ENCODE measurements around the gene KCNQ1OT1.

KCNQ1OT1 gene

GRCh38 chr11:2656859-2657258 is 42.9 kb downstream of the KCNQ1OT1 start:
- ChIA-PET CTCF (no interaction called here), POLR2A (no interaction called here)
- TF ChIP-seq CTCF (IDR thresholded peaks at IDR 0.05; ENCODE audit: control extremely low read depth, extremely low read depth, low read depth, missing control alignments), result no peak
- DNase-seq (ENCODE audit: extremely low spot score), result no peak

GRCh38 chr11:2655834-2656622 is 43.8 kb downstream of the KCNQ1OT1 start:
- no peak for DNase-seq (ENCODE audit: extremely low spot score)
- ChIA-PET CTCF (no interaction called here), POLR2A (no interaction called here)
- no peak for TF ChIP-seq CTCF (IDR thresholded peaks at IDR 0.05; ENCODE audit: control extremely low read depth, extremely low read depth, low read depth, missing control alignments)

- ChIA-PET POLR2A (no interaction called here), CTCF (no interaction called here)
- no peak for DNase-seq (ENCODE audit: extremely low spot score)
- no peak for TF ChIP-seq CTCF (IDR thresholded peaks at IDR 0.05; ENCODE audit: control extremely low read depth, extremely low read depth, low read depth, missing control alignments)
Measured at GRCh38 chr11:2655016-2655719, 44.6 kb downstream of the KCNQ1OT1 start.

GRCh38 chr11:2653930-2654739 is 45.7 kb downstream of the KCNQ1OT1 start:
- DNase-seq (ENCODE audit: extremely low spot score), result no peak
- no peak for TF ChIP-seq CTCF (IDR thresholded peaks at IDR 0.05; ENCODE audit: control extremely low read depth, extremely low read depth, low read depth, missing control alignments)
- CTCF ChIA-PET, result no interaction called here
- POLR2A ChIA-PET, result no interaction called here

- POLR2A ChIA-PET, result no interaction called here
- CTCF ChIA-PET, result no interaction called here
- no peak for TF ChIP-seq CTCF (IDR thresholded peaks at IDR 0.05; ENCODE audit: control extremely low read depth, extremely low read depth, low read depth, missing control alignments)
- no peak for DNase-seq (ENCODE audit: extremely low spot score)
Measured at GRCh38 chr11:2653198-2653551, 46.6 kb downstream of the KCNQ1OT1 start.

GRCh38 chr11:2652333-2653197 is 47.2 kb downstream of the KCNQ1OT1 start:
- no peak for DNase-seq (ENCODE audit: extremely low spot score)
- no peak for TF ChIP-seq CTCF (IDR thresholded peaks at IDR 0.05; ENCODE audit: control extremely low read depth, extremely low read depth, low read depth, missing control alignments)
- ChIA-PET POLR2A (no interaction called here), CTCF (no interaction called here)
